Measurements from ENCODE around the gene SERPINB1. TPM values are rescaled to one million over a fixed set of nuclear protein-coding genes. Genes with fewer than 3 reads are reported as not detected.

SERPINB1 gene
- total RNA-seq, 1 donor from 2014 or later = 7.2 TPM

- H3K36me3 Mint-ChIP-seq (ENCODE audit: low read depth) = no peaks in the 10 kb centered on the region
- DNase-seq (ENCODE audit: low read depth, low spot score) = no peak
- H3K27ac Mint-ChIP-seq (ENCODE audit: unreplicated experiment) = no peak overlapping the region
- no peaks in the 10 kb centered on the region for H3K27me3 Mint-ChIP-seq (ENCODE audit: low read depth)
- H3K4me3 Mint-ChIP-seq = no peak overlapping the region
- TF ChIP-seq CTCF (conservative IDR thresholded peaks at IDR 0.05) = no peak
- H3K4me1 Mint-ChIP-seq = peaks cover 17% of the 10 kb centered on the region
- H3K9me3 Mint-ChIP-seq = no peaks in the 10 kb centered on the region
Measured at GRCh38 chr6:2794171-2794730, 47.4 kb downstream of the SERPINB1 start.

- DNase-seq (ENCODE audit: low read depth, low spot score) = no peak
- Mint-ChIP-seq H3K9me3 (no peaks in the 10 kb centered on the region), H3K27me3 (ENCODE audit: low read depth) (no peaks in the 10 kb centered on the region), H3K27ac (ENCODE audit: unreplicated experiment) (no peak overlapping the region), H3K4me3 (no peak overlapping the region), H3K36me3 (ENCODE audit: low read depth) (no peaks in the 10 kb centered on the region), H3K4me1 (peaks cover 17% of the 10 kb centered on the region)
- no peak for TF ChIP-seq CTCF (conservative IDR thresholded peaks at IDR 0.05)
Measured at GRCh38 chr6:2793534-2794151, 48.0 kb downstream of the SERPINB1 start.

GRCh38 chr6:2792330-2793110, 49.1 kb downstream of the SERPINB1 start:
- no peak for TF ChIP-seq CTCF (conservative IDR thresholded peaks at IDR 0.05)
- H3K9me3 Mint-ChIP-seq = no peaks in the 10 kb centered on the region
- no peak overlapping the region for H3K4me3 Mint-ChIP-seq
- no peak for DNase-seq (ENCODE audit: low read depth, low spot score)
- H3K27me3 Mint-ChIP-seq (ENCODE audit: low read depth) = no peaks in the 10 kb centered on the region
- peak overlapping the region; percentile 44 for H3K27ac Mint-ChIP-seq (ENCODE audit: unreplicated experiment)
- peaks cover 9% of the 10 kb centered on the region for H3K4me1 Mint-ChIP-seq
- H3K36me3 Mint-ChIP-seq (ENCODE audit: low read depth) = peaks cover 4% of the 10 kb centered on the region

GRCh38 chr6:2791450-2791974, 50.2 kb downstream of the SERPINB1 start:
- H3K27me3 Mint-ChIP-seq (ENCODE audit: low read depth) = no peaks in the 10 kb centered on the region
- H3K36me3 Mint-ChIP-seq (ENCODE audit: low read depth) = peaks cover 9% of the 10 kb centered on the region
- no peak overlapping the region for H3K4me3 Mint-ChIP-seq
- no peaks in the 10 kb centered on the region for H3K9me3 Mint-ChIP-seq
- TF ChIP-seq CTCF (conservative IDR thresholded peaks at IDR 0.05) = no peak
- H3K27ac Mint-ChIP-seq (ENCODE audit: unreplicated experiment) = no peak overlapping the region
- peaks cover 8% of the 10 kb centered on the region for H3K4me1 Mint-ChIP-seq
- DNase-seq (ENCODE audit: low read depth, low spot score) = no peak

GRCh38 chr6:2790588-2791449, 50.8 kb downstream of the SERPINB1 start:
- Mint-ChIP-seq H3K4me3 (no peak overlapping the region), H3K27ac (ENCODE audit: unreplicated experiment) (no peak overlapping the region), H3K27me3 (ENCODE audit: low read depth) (no peaks in the 10 kb centered on the region), H3K9me3 (no peaks in the 10 kb centered on the region), H3K4me1 (peaks cover 7% of the 10 kb centered on the region), H3K36me3 (ENCODE audit: low read depth) (peaks cover 9% of the 10 kb centered on the region)
- TF ChIP-seq CTCF (conservative IDR thresholded peaks at IDR 0.05) = peak; percentile 84
- peak; percentile 51 for DNase-seq (ENCODE audit: low read depth, low spot score)

All from neural crest cell (in vitro differentiated cells).